Neural progenitor cell (in vitro differentiated cells): ENCODE data around the gene LCP1.

ENCODE experiments used
- EZH2 ChIP-seq: fragments of 200-600 bp; sonication (generic); IDR thresholded peaks from 2 replicates; pipeline ENCODE4 v1.6.1; 2017; ENCODE audit warnings: antibody characterized with exemption, mild to moderate bottlenecking, moderate library complexity
- TF ChIP-seq, protein P1 (sequence below): fragments of 200-600 bp; sonication (generic); IDR thresholded peaks from 2 replicates; pipeline ENCODE4 v1.5.1; 2017; ENCODE audit warnings: antibody characterized with exemption, mild to moderate bottlenecking

DNA sequence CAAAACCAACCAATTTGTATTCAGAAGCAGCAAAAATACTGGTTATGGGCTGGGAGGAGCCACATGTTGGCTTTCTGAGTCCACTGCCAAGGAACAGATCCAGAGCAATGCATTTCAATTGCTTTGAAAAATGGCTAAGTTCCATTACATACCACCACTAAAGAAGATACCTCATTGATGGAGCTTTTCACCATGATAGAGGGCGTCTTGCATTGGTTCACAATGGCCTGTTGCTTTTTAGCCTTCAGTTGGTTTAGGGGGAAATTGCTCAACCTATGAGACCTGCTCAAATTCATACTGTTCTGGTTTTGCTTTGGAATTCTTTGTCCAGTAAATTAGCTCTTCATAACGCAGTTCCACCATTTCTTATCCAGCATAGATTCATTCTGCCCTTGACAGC, 55.9 kb downstream of the LCP1 start:
- TF ChIP-seq, protein P1, sequence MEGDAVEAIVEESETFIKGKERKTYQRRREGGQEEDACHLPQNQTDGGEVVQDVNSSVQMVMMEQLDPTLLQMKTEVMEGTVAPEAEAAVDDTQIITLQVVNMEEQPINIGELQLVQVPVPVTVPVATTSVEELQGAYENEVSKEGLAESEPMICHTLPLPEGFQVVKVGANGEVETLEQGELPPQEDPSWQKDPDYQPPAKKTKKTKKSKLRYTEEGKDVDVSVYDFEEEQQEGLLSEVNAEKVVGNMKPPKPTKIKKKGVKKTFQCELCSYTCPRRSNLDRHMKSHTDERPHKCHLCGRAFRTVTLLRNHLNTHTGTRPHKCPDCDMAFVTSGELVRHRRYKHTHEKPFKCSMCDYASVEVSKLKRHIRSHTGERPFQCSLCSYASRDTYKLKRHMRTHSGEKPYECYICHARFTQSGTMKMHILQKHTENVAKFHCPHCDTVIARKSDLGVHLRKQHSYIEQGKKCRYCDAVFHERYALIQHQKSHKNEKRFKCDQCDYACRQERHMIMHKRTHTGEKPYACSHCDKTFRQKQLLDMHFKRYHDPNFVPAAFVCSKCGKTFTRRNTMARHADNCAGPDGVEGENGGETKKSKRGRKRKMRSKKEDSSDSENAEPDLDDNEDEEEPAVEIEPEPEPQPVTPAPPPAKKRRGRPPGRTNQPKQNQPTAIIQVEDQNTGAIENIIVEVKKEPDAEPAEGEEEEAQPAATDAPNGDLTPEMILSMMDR = no peak
- TF ChIP-seq EZH2 = no peak
